A673 (cell line): ENCODE results near the gene DENND4C. TPM values are rescaled to one million over a fixed set of nuclear protein-coding genes. Genes with fewer than 3 reads are reported as not detected.

Experiments
- BruUV-seq: library from RNA; stranded (reverse); fragments of 400-500 nt; replicated peaks from 2 replicates; lab custom pipeline; 2021; lab: Mats Ljungman, UMichigan
- CTCF ChIA-PET: fragments of 300-600 bp; sonication (Branson Sonifier 250); formaldehyde crosslinking; loops from one replicate; lab custom pipeline; 2022; ENCODE audit warnings: antibody characterized with exemption; lab: Charles Lee
- POLR2A ChIA-PET: fragments of 300-600 bp; sonication (Branson Sonifier 250); formaldehyde crosslinking; loops from one replicate; lab custom pipeline; 2022; ENCODE audit warnings: antibody characterized with exemption; ENCODE audit not compliant: low non-redundant PET; lab: Charles Lee
- DNase-seq: peaks from one replicate; pipeline ENCODE4 v3.0.0-alpha.2; 2015; ENCODE audit warnings: low spot score
- H3K27ac ChIP-seq: fragments of 200-600 bp; sonication (generic); 2 replicates; pipeline ENCODE4 v1.5.1; 2016; ENCODE audit warnings: mixed run types, low read depth, mild to moderate bottlenecking, mixed read lengths, antibody characterized with exemption, low read length; ENCODE audit not compliant: poor library complexity, severe bottlenecking
- H3K27me3 ChIP-seq: fragments of 200-600 bp; sonication (generic); replicated peaks from 2 replicates; pipeline ENCODE4 v1.6.1; 2017; ENCODE audit warnings: mixed run types, low read depth, mild to moderate bottlenecking, mixed read lengths, antibody characterized with exemption, low read length; ENCODE audit not compliant: insufficient read depth, poor library complexity
- H3K36me3 ChIP-seq: fragments of 200-600 bp; sonication (generic); 2 replicates; pipeline ENCODE4 v1.6.1; 2016; ENCODE audit warnings: mixed run types, mild to moderate bottlenecking, mixed read lengths, antibody characterized with exemption, low read length; ENCODE audit not compliant: insufficient read depth, poor library complexity, severe bottlenecking
- H3K4me1 ChIP-seq: fragments of 200-600 bp; sonication (generic); 2 replicates; pipeline ENCODE4 v1.6.1; 2017; ENCODE audit warnings: mixed run types, mild to moderate bottlenecking, mixed read lengths, antibody characterized with exemption, low read length; ENCODE audit not compliant: insufficient read depth, poor library complexity, severe bottlenecking
- H3K4me3 ChIP-seq: fragments of 200-600 bp; sonication (generic); 2 replicates; pipeline ENCODE4 v1.5.1; 2016; ENCODE audit warnings: low read depth, mixed run types, mild to moderate bottlenecking, mixed read lengths, low read length; ENCODE audit not compliant: poor library complexity, severe bottlenecking
- H3K9me3 ChIP-seq: fragments of 200-600 bp; sonication (generic); 2 replicates; pipeline ENCODE4 v1.6.1; 2016; ENCODE audit warnings: mixed run types, low read depth, mild to moderate bottlenecking, mixed read lengths, antibody characterized with exemption, low read length; ENCODE audit not compliant: poor library complexity, severe bottlenecking
- EZH2 ChIP-seq: fragments of 200-600 bp; sonication (generic); IDR thresholded peaks from 2 replicates; pipeline ENCODE4 v1.6.1; 2017; ENCODE audit warnings: borderline replicate concordance, low read depth, mild to moderate bottlenecking, mixed read lengths, antibody characterized with exemption, low read length; ENCODE audit not compliant: poor library complexity, severe bottlenecking
- intact Hi-C: fragments of 100-400 bp; cut with micrococcal nuclease; formaldehyde crosslinking; loops from one replicate; pipeline ENCODE4 v1.10.0; 2022; ENCODE audit not compliant: unreplicated experiment
- total RNA-seq: library from RNA; stranded (reverse); gene quantifications from 2 replicates; pipeline ENCODE4 v1.2.3, GENCODE V29; 2021
- TF ChIP-seq, protein P1 (sequence below): fragments of 300-800, 200-600 bp; sonication (generic); conservative IDR thresholded peaks from 2 replicates; pipeline ENCODE4 v1.5.1; 2017; ENCODE audit warnings: low read depth, mild to moderate bottlenecking, antibody characterized with exemption, low read length, moderate library complexity, mixed read lengths

The DENND4C gene
- total RNA-seq, 1 experiment from 2014 or later = 13.9 TPM

DNA sequence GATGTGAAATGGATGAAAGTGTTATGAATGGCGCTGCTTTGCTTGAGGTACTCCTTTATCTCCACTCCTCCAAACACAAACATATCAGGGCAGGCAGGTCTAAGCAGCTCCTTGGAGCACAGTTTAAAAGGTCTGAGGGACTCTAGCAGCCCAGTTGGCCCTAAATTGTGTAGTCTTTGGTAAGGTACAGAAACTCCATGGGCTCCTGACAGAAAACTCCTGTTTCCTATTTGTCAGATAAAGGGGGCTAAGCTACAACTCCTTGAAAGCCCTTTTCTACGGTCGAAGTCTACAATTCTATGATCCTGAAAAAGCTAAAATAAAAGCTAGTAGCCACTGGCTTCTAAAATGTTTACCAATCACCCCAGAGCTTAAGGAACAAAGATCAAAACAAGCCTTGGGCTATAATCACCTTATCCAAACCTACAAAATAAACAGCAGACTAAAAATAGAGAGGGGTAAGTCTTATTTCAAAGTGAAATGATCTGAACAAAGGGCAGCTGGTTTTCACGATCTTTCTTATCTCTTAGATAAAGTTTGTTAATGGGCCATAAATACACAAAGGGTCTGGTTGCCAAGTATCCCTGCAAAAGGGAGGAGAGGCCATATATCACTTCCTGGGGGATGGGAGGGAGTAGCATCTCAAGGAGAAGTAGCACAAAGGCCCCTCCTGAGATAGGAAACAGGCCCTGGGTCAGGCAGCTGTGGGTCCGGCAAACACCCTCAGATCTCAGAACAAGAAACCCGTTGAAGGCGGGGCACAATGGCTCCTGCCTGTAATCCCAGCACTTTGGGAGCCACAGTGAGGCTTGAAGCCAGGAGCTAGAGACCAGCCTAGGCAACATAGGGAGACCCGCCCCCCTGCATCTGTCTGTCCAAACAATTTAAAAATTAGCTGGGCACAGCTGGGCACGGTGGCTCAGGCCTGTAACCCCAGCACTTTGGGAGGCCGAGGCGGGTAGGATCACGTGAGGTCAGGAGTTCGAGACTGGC, 28.3 kb upstream of the DENND4C start:
- Histone ChIP-seq H3K27me3 (no peaks in the 10 kb centered on the region), H3K9me3 (no peaks in the 10 kb centered on the region), H3K36me3 (no peaks in the 10 kb centered on the region), H3K4me1 (no peaks in the 10 kb centered on the region), H3K4me3 (no peak overlapping the region), H3K27ac (no peak overlapping the region)
- intact Hi-C loops = no loop called here
- no peak for TF ChIP-seq EZH2
- TF ChIP-seq, protein P1, sequence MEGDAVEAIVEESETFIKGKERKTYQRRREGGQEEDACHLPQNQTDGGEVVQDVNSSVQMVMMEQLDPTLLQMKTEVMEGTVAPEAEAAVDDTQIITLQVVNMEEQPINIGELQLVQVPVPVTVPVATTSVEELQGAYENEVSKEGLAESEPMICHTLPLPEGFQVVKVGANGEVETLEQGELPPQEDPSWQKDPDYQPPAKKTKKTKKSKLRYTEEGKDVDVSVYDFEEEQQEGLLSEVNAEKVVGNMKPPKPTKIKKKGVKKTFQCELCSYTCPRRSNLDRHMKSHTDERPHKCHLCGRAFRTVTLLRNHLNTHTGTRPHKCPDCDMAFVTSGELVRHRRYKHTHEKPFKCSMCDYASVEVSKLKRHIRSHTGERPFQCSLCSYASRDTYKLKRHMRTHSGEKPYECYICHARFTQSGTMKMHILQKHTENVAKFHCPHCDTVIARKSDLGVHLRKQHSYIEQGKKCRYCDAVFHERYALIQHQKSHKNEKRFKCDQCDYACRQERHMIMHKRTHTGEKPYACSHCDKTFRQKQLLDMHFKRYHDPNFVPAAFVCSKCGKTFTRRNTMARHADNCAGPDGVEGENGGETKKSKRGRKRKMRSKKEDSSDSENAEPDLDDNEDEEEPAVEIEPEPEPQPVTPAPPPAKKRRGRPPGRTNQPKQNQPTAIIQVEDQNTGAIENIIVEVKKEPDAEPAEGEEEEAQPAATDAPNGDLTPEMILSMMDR = no peak
- no TSS peak for BruUV-seq
- DNase-seq = no peak
- CTCF ChIA-PET = no interaction called here
- POLR2A ChIA-PET = no interaction called here

DNA sequence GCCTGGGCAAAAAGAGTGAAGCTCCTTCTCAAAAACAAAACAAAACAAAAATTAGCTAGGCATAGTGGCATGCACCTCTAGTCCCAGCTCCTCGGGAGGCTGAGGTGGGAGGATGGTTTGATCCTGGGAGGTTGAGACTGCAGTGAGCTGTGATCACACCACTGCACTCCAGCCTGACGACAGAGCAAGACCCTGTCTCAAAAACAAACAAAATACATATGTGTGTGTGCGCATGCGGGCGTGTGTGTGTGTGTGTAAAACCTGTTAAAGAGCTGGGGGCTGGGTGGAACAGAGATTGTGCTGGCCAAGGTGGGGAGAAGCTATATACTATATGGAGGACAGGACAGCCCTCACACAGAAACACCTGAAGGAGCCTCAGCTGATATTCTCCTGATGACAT, 27.4 kb upstream of the DENND4C start:
- no peaks in the 10 kb centered on the region for H3K9me3 ChIP-seq

DNA sequence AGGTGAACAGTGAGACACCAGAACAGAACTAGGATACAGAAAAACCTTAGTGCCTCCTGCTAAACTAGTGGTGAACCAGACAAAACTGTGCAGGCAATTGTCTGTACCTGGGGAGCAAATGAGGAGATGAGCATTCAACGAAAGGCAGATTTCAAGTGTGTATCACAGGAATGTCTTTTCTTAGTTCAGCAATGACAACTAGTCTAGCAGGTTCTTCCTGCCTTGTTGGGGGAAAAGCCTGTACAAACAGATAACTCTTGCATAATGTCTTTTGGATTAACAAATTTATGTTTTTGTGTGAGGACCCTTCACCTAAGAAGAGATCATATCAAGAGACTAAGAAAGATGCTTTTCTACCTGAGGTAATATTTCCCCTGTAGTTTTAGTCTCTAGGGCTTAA, 21.8 kb upstream of the DENND4C start:
- no TSS peak for BruUV-seq
- Histone ChIP-seq H3K27ac (no peak overlapping the region), H3K27me3 (no peaks in the 10 kb centered on the region), H3K9me3 (no peaks in the 10 kb centered on the region), H3K4me1 (no peaks in the 10 kb centered on the region), H3K36me3 (no peaks in the 10 kb centered on the region), H3K4me3 (no peak overlapping the region)
- intact Hi-C loops = no loop called here
- no peak for DNase-seq
- ChIA-PET POLR2A (no interaction called here), CTCF (no interaction called here)
- no peak for TF ChIP-seq EZH2

More for the DNA sequence above, 27.4 kb upstream of the DENND4C start:
- no peak for DNase-seq
- no TSS peak for BruUV-seq
- intact Hi-C loops = no loop called here
- H3K4me1 ChIP-seq = no peaks in the 10 kb centered on the region
- H3K27me3 ChIP-seq = no peaks in the 10 kb centered on the region
- TF ChIP-seq EZH2 = no peak
- TF ChIP-seq, protein P1 = no peak
- H3K4me3 ChIP-seq = no peak overlapping the region
- CTCF ChIA-PET = no interaction called here
- H3K27ac ChIP-seq = no peak overlapping the region
- POLR2A ChIA-PET = no interaction called here
- no peaks in the 10 kb centered on the region for H3K36me3 ChIP-seq
